PFSK-1 (cell line): ENCODE results near the gene CHRNA1.

Experiments used
- FOXP2 ChIP-seq: optimal IDR thresholded peaks from 2 replicates; pipeline ENCODE3; 2011; ENCODE audit warnings: borderline replicate concordance, control low read depth, inconsistent platforms; ENCODE audit not compliant: insufficient read depth; ENCODE audit errors: extremely low read length, extremely low read depth
- POLR2AphosphoS5 ChIP-seq: IDR thresholded peaks from 2 replicates; pipeline ENCODE4 v1.6.1; 2012; ENCODE audit warnings: low read depth, mild to moderate bottlenecking, control low read depth, low read length, moderate library complexity
- SIN3A ChIP-seq: IDR thresholded peaks from 2 replicates; pipeline ENCODE4 v1.6.1; 2012; ENCODE audit warnings: mild to moderate bottlenecking, low read length, moderate library complexity, borderline replicate concordance; ENCODE audit not compliant: insufficient read depth
- TAF1 ChIP-seq: IDR thresholded peaks from 2 replicates; pipeline ENCODE4 v1.6.1; 2012; ENCODE audit warnings: low read length, control low read depth, borderline replicate concordance; ENCODE audit not compliant: insufficient read depth
- TF ChIP-seq, protein P1 (sequence below), 2 experiments: IDR thresholded peaks; 2 replicates each; pipeline versions ENCODE4 v1.6.1 to v1.8.0; 2011 to 2012; ENCODE audit warnings: low read depth in 2 of 2, low read length in 2 of 2, control low read depth in 1 of 2, inconsistent platforms in 1 of 2, mild to moderate bottlenecking in 1 of 2, moderate library complexity in 1 of 2; ENCODE audit not compliant: insufficient read depth in 1 of 2

DNA sequence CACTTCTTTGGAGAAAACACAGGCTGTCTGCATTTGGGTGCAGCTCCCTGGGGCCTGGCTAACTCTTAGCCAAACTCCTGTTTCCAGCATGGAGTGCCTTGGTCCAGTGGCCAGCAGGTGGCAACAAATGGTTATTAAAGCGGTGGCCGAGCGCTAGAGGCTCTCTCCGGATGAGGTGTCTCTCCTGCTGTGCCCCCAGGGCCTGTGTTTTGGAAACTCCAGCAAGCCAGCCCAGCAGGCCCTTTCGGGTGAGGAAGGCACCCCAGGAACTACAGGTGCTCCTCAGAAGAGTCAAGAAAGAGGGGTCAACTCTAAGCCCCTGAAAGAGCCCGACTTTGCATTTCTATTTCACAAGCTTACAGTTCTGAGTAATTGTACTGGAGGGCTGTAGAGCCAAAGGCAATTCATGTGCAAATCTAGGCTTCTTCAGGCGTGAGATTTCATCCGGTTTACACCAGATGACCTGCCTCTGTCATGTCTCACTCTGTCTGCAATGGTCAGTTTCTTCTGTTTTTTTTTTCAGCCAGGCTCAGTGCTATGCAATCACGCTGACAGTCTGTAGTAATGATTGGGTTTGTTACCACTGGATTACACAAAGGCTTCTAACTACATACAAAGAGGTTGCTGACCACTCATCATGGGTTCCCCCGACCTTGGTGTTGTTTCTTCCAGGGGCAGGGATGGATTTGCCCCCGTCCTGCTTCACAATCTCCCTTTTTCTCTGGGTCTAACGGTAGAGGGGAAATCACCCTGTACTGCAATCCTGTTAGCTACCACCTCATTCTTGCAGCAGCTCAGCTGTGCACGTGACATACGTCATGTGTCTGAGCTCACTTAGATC, 7.6 kb upstream of the CHRNA1 start:
- no peak for TF ChIP-seq SIN3A
- no peak for TF ChIP-seq TAF1
- no peak for TF ChIP-seq POLR2AphosphoS5
- TF ChIP-seq, protein P1, sequence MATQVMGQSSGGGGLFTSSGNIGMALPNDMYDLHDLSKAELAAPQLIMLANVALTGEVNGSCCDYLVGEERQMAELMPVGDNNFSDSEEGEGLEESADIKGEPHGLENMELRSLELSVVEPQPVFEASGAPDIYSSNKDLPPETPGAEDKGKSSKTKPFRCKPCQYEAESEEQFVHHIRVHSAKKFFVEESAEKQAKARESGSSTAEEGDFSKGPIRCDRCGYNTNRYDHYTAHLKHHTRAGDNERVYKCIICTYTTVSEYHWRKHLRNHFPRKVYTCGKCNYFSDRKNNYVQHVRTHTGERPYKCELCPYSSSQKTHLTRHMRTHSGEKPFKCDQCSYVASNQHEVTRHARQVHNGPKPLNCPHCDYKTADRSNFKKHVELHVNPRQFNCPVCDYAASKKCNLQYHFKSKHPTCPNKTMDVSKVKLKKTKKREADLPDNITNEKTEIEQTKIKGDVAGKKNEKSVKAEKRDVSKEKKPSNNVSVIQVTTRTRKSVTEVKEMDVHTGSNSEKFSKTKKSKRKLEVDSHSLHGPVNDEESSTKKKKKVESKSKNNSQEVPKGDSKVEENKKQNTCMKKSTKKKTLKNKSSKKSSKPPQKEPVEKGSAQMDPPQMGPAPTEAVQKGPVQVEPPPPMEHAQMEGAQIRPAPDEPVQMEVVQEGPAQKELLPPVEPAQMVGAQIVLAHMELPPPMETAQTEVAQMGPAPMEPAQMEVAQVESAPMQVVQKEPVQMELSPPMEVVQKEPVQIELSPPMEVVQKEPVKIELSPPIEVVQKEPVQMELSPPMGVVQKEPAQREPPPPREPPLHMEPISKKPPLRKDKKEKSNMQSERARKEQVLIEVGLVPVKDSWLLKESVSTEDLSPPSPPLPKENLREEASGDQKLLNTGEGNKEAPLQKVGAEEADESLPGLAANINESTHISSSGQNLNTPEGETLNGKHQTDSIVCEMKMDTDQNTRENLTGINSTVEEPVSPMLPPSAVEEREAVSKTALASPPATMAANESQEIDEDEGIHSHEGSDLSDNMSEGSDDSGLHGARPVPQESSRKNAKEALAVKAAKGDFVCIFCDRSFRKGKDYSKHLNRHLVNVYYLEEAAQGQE (IDR thresholded peaks at IDR 0.05; ENCODE audit: insufficient read depth in 1 of 2, low read depth in 2 of 2, low read length in 2 of 2), result no peak
- TF ChIP-seq FOXP2, result no peak
